ENCODE results near the gene CCDC71.

CCDC71 gene

DNA sequence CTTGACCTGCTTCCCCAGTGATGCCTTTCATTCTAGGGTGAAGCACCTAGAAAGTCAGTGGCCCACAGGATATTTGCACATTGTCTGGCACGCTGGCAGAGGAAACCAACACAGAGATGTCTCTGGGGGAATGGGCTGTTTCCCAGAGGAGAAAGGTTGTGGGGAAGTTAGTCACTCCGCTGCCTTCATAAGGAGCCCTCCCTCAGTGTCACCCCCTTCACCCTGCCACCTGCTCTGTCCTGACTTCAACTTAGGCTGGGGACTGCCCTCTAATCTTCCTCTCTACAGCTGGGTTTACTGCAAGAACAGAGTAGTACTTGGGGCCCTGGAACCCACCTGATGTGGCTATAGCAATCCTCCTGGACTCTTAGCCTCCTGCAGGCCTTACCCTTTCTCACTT lies 10.9 kb upstream of the CCDC71 start:
- Mint-ChIP-seq H3K4me1 (no peaks in the 10 kb centered on the region), H3K27ac (ENCODE audit: low read depth) (no peak overlapping the region), H3K4me3 (no peak overlapping the region), H3K9me3 (no peaks in the 10 kb centered on the region), H3K27me3 (peaks cover 22% of the 10 kb centered on the region), H3K36me3 (ENCODE audit: insufficient read depth) (peaks cover 1% of the 10 kb centered on the region)
- ATAC-seq (replicated peaks; ENCODE audit: extremely low read depth, poor library complexity, severe bottlenecking) (no peak), DNase-seq (ENCODE audit: low spot score in 2 of 2) (no peak)

DNA sequence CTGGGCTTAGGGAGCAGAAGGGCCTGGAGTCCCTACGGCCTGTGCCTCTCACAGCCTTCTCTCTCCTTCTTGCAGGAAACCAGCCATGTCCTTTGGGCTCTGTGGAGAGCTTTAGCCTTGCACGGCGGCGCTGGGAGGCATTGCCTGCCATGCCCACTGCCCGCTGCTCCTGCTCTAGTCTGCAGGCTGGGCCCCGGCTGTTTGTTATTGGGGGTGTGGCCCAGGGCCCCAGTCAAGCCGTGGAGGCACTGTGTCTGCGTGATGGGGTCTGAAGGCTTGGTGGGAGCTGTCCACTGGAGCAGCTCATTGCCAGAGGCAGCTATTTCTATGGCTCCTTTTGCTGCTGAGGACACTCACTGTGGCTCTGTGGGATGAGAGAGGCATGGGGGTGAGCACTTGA lies 9.4 kb upstream of the CCDC71 start:
- H3K4me3 Mint-ChIP-seq = no peak overlapping the region
- peaks cover 4% of the 10 kb centered on the region for H3K36me3 Mint-ChIP-seq (ENCODE audit: insufficient read depth)
- peaks cover 7% of the 10 kb centered on the region for H3K4me1 Mint-ChIP-seq
- DNase-seq (ENCODE audit: low spot score in 2 of 2) = no peak
- no peak overlapping the region for H3K27ac Mint-ChIP-seq (ENCODE audit: low read depth)
- no peaks in the 10 kb centered on the region for H3K9me3 Mint-ChIP-seq
- no peak for ATAC-seq (replicated peaks; ENCODE audit: extremely low read depth, poor library complexity, severe bottlenecking)
- peaks cover 22% of the 10 kb centered on the region for H3K27me3 Mint-ChIP-seq

- Mint-ChIP-seq H3K4me3 (no peak overlapping the region), H3K27ac (ENCODE audit: low read depth) (peak overlapping the region; percentile 57), H3K4me1 (peaks cover 7% of the 10 kb centered on the region), H3K27me3 (peaks cover 17% of the 10 kb centered on the region), H3K9me3 (no peaks in the 10 kb centered on the region), H3K36me3 (ENCODE audit: insufficient read depth) (peaks cover 4% of the 10 kb centered on the region)
- no peak for ATAC-seq (replicated peaks; ENCODE audit: extremely low read depth, poor library complexity, severe bottlenecking)
- no peak for DNase-seq (ENCODE audit: low spot score in 2 of 2)
Measured at GRCh38 chr3:49174397-49174985, 8.4 kb upstream of the CCDC71 start.

DNA sequence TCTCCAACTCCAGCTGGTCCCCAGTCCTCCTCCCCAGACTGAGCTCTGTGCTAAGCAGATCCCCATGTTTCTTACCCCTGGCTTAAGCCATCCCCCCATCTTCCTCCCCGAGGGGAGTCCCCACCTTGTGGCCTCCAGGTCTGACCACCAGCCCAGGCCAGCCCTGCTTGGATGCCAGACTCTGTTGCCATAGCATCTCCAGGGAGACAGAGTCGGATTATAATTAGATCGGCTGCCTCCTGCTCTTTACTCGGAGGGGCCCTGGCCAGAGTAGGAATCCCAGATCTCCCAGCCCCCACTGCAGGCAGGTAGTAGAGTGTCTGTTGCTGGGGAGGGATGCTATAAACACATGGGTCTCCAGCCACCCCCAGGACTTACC lies 7.7 kb upstream of the CCDC71 start:
- H3K27ac Mint-ChIP-seq (ENCODE audit: low read depth) = peak overlapping the region; percentile 57

GRCh38 chr3:49173116-49173791 lies 7.1 kb upstream of the CCDC71 start:
- peaks cover 4% of the 10 kb centered on the region for H3K36me3 Mint-ChIP-seq (ENCODE audit: insufficient read depth)
- H3K27ac Mint-ChIP-seq (ENCODE audit: low read depth) = no peak overlapping the region
- peaks cover 4% of the 10 kb centered on the region for H3K27me3 Mint-ChIP-seq
- no peaks in the 10 kb centered on the region for H3K9me3 Mint-ChIP-seq
- ATAC-seq (replicated peaks; ENCODE audit: extremely low read depth, poor library complexity, severe bottlenecking) = no peak
- no peak overlapping the region for H3K4me3 Mint-ChIP-seq
- H3K4me1 Mint-ChIP-seq = peaks cover 7% of the 10 kb centered on the region
- DNase-seq (ENCODE audit: low spot score in 2 of 2) = no peak

More for the DNA sequence above, 7.7 kb upstream of the CCDC71 start:
- ATAC-seq (replicated peaks; ENCODE audit: extremely low read depth, poor library complexity, severe bottlenecking) (no peak), DNase-seq (ENCODE audit: low spot score in 2 of 2) (no peak)
- H3K27me3 Mint-ChIP-seq = peaks cover 10% of the 10 kb centered on the region
- peaks cover 4% of the 10 kb centered on the region for H3K36me3 Mint-ChIP-seq (ENCODE audit: insufficient read depth)
- H3K4me1 Mint-ChIP-seq = peaks cover 7% of the 10 kb centered on the region
- no peaks in the 10 kb centered on the region for H3K9me3 Mint-ChIP-seq
- no peak overlapping the region for H3K4me3 Mint-ChIP-seq

- Mint-ChIP-seq H3K27me3 (no peaks in the 10 kb centered on the region), H3K9me3 (no peaks in the 10 kb centered on the region), H3K4me1 (peaks cover 7% of the 10 kb centered on the region), H3K27ac (ENCODE audit: low read depth) (no peak overlapping the region), H3K36me3 (ENCODE audit: insufficient read depth) (peaks cover 4% of the 10 kb centered on the region), H3K4me3 (peak overlapping the region; percentile 78)
- no peak for ATAC-seq (replicated peaks; ENCODE audit: extremely low read depth, poor library complexity, severe bottlenecking)
- DNase-seq (ENCODE audit: low spot score in 2 of 2) = no peak
Measured at GRCh38 chr3:49172551-49173041, 6.5 kb upstream of the CCDC71 start.

GRCh38 chr3:49171775-49172500 lies 5.8 kb upstream of the CCDC71 start:
- no peaks in the 10 kb centered on the region for H3K27me3 Mint-ChIP-seq
- no peak overlapping the region for H3K27ac Mint-ChIP-seq (ENCODE audit: low read depth)
- H3K36me3 Mint-ChIP-seq (ENCODE audit: insufficient read depth) = peaks cover 4% of the 10 kb centered on the region
- peaks cover 7% of the 10 kb centered on the region for H3K4me1 Mint-ChIP-seq
- no peaks in the 10 kb centered on the region for H3K9me3 Mint-ChIP-seq
- DNase-seq (ENCODE audit: low spot score in 2 of 2) (no peak), ATAC-seq (replicated peaks; ENCODE audit: extremely low read depth, poor library complexity, severe bottlenecking) (no peak)
- H3K4me3 Mint-ChIP-seq = peak overlapping the region; percentile 78

GRCh38 chr3:49171119-49171774 lies 5.1 kb upstream of the CCDC71 start, which contains the start of gene KLHDC8B:
Gene KLHDC8B (plus strand): TSS chr3:49171598. CDS start chr3:49172770, 1,172 bp downstream.
- peak within 1 kb of the TSS; percentile 78 for H3K4me3 Mint-ChIP-seq
- no peaks in the 10 kb centered on the region for H3K9me3 Mint-ChIP-seq
- H3K36me3 Mint-ChIP-seq (ENCODE audit: insufficient read depth) = peaks cover 6% of the 10 kb centered on the region
- peak; percentile 68 to 83 for DNase-seq (ENCODE audit: low spot score in 2 of 2)
- no peak within 1 kb of the TSS for H3K27ac Mint-ChIP-seq (ENCODE audit: low read depth)
- ATAC-seq (replicated peaks; ENCODE audit: extremely low read depth, poor library complexity, severe bottlenecking) = peak; percentile 81
- H3K27me3 Mint-ChIP-seq = no peaks in the 10 kb centered on the region
- H3K4me1 Mint-ChIP-seq = peaks cover 12% of the 10 kb centered on the region

GRCh38 chr3:49170744-49171118 lies 4.6 kb upstream of the CCDC71 start:
- no peak for ATAC-seq (replicated peaks; ENCODE audit: extremely low read depth, poor library complexity, severe bottlenecking)
- DNase-seq (ENCODE audit: low spot score in 2 of 2) = no peak
- Mint-ChIP-seq H3K4me1 (peaks cover 14% of the 10 kb centered on the region), H3K27me3 (no peaks in the 10 kb centered on the region), H3K27ac (ENCODE audit: low read depth) (no peak overlapping the region), H3K9me3 (no peaks in the 10 kb centered on the region), H3K36me3 (ENCODE audit: insufficient read depth) (peaks cover 6% of the 10 kb centered on the region), H3K4me3 (peak overlapping the region; percentile 78)

DNA sequence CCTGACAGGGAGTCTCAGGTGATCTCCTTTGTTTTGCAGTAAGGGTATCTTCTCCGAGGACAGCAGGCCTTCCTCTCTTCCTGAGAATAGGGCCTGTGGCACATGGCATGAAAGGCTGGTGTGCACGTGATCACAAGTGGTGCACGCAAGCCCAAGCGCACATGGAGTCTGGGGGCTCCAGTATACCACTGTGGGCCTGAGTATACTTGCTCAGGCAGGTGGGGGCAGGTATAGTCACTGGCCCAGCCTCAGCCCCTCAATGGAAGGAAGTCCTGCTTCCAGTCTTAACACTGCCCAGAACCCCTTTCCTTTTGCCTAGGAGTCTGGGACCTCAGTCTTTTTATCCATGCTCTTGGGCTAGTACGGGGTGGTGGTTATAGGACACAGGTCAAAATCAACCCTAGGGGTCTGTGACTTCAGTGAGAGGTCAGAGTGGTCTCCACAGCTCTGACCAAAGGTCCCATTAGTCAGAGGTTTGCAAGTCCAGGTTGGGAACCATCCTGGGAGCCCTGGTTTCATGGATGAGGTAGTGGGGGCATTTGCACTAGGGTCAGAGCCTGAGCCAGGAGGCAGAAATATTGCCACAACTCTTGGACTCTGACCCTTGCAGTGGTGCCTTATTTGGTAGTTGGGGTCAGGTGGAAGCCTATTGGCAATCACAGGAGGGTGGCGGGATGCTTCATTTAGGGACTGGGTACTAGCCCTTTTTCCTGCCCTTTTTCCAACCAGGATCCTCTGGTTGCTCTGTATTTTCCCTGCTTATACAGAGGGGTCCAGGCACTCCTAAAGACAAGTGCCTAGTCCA lies 823 bp upstream of the CCDC71 start:
- H3K27ac Mint-ChIP-seq (ENCODE audit: low read depth) = no peak overlapping the region
- no peak for DNase-seq (ENCODE audit: low spot score in 2 of 2)
- H3K36me3 Mint-ChIP-seq (ENCODE audit: insufficient read depth) = peaks cover 18% of the 10 kb centered on the region
- ATAC-seq (replicated peaks; ENCODE audit: extremely low read depth, poor library complexity, severe bottlenecking) = no peak
- no peaks in the 10 kb centered on the region for H3K27me3 Mint-ChIP-seq
- no peaks in the 10 kb centered on the region for H3K9me3 Mint-ChIP-seq
- H3K4me3 Mint-ChIP-seq = peak overlapping the region; percentile 89
- peaks cover 36% of the 10 kb centered on the region for H3K4me1 Mint-ChIP-seq

- peak overlapping the region; percentile 89 for H3K4me3 Mint-ChIP-seq
- H3K36me3 Mint-ChIP-seq (ENCODE audit: insufficient read depth) = peaks cover 15% of the 10 kb centered on the region
- H3K27ac Mint-ChIP-seq (ENCODE audit: low read depth) = peak overlapping the region; percentile 94
- no peaks in the 10 kb centered on the region for H3K9me3 Mint-ChIP-seq
- H3K4me1 Mint-ChIP-seq = peaks cover 29% of the 10 kb centered on the region
- ATAC-seq (replicated peaks; ENCODE audit: extremely low read depth, poor library complexity, severe bottlenecking) (no peak), DNase-seq (ENCODE audit: low spot score in 2 of 2) (no peak)
- H3K27me3 Mint-ChIP-seq = no peaks in the 10 kb centered on the region
Measured at GRCh38 chr3:49164983-49165720, 979 bp downstream of the CCDC71 start.
